HepG2 (cell line): Measurements from ENCODE around the gene CLPSL2. TPM values are rescaled to one million over a fixed set of nuclear protein-coding genes. Genes with fewer than 3 reads are reported as not detected.

Experiments
- ATF7 ChIP-seq, 2 experiments: fragments of 450-650 bp in 1 of 2; sonication (generic) in 1 of 2; formaldehyde crosslinking in 1 of 2; IDR thresholded peaks; 2 replicates each; pipeline versions ENCODE4 v1.4.0 to v1.6.1; 2016 to 2020; ENCODE audit warnings: antibody characterized with exemption in 1 of 2, mild to moderate bottlenecking in 1 of 2, missing genetic modification reagents in 1 of 2
- BRF2 ChIP-seq: sonication (generic); formaldehyde crosslinking; IDR thresholded peaks from 2 replicates; pipeline ENCODE4 v1.8.1; 2022; ENCODE audit warnings: mild to moderate bottlenecking, missing genetic modification reagents
- FOXO1 ChIP-seq: sonication (generic); formaldehyde crosslinking; IDR thresholded peaks from 2 replicates; pipeline ENCODE4 v1.4.0; 2020; ENCODE audit warnings: missing genetic modification reagents
- GATA4 ChIP-seq: sonication (generic); IDR thresholded peaks from 2 replicates; pipeline ENCODE4 v1.6.1; 2016; ENCODE audit warnings: antibody characterized with exemption, low read depth, borderline replicate concordance
- GFI1 ChIP-seq: sonication (generic); formaldehyde crosslinking; IDR thresholded peaks from 2 replicates; pipeline ENCODE4 v1.5.0; 2020; ENCODE audit warnings: missing genetic modification reagents, mild to moderate bottlenecking, borderline replicate concordance
- HHEX ChIP-seq: IDR thresholded peaks from 2 replicates; pipeline ENCODE4 v1.6.1; 2016; ENCODE audit warnings: control low read depth
- IRF9 ChIP-seq: sonication (generic); formaldehyde crosslinking; IDR thresholded peaks from 2 replicates; pipeline ENCODE4 v1.8.0; 2022; ENCODE audit warnings: missing genetic modification reagents, mild to moderate bottlenecking, borderline replicate concordance
- ISX ChIP-seq: sonication (generic); formaldehyde crosslinking; conservative IDR thresholded peaks from 2 replicates; pipeline ENCODE4 v1.5.0; 2020; ENCODE audit warnings: missing genetic modification reagents
- MAZ ChIP-seq, 2 experiments: sonication (generic) in 1 of 2; formaldehyde crosslinking in 1 of 2; IDR thresholded peaks; 2 replicates each; pipeline versions ENCODE4 v1.5.0 to v1.6.1; 2012 to 2020; ENCODE audit warnings: low read depth in 2 of 2, mild to moderate bottlenecking in 2 of 2, borderline replicate concordance in 1 of 2, improper control_type of control experiment in 1 of 2, low read length in 1 of 2, missing genetic modification reagents in 1 of 2, moderate library complexity in 1 of 2
- NR0B2 ChIP-seq: sonication (generic); formaldehyde crosslinking; IDR thresholded peaks from 2 replicates; pipeline ENCODE4 v1.4.0; 2020; ENCODE audit warnings: mild to moderate bottlenecking, missing genetic modification reagents
- RXRB ChIP-seq: IDR thresholded peaks from 2 replicates; pipeline ENCODE4 v1.6.1; 2016; ENCODE audit warnings: borderline replicate concordance, missing genetic modification reagents, missing compliant biosample characterization
- THAP7 ChIP-seq: sonication (generic); formaldehyde crosslinking; IDR thresholded peaks from 2 replicates; pipeline ENCODE4 v1.8.1; 2023; ENCODE audit warnings: mild to moderate bottlenecking, missing genetic modification reagents
- TOE1 ChIP-seq: sonication (generic); formaldehyde crosslinking; IDR thresholded peaks from 2 replicates; pipeline ENCODE4 v1.4.0; 2020; ENCODE audit warnings: mild to moderate bottlenecking, missing genetic modification reagents
- ZBTB38 ChIP-seq: sonication (generic); formaldehyde crosslinking; IDR thresholded peaks from 2 replicates; pipeline ENCODE4 v1.5.1; 2020; ENCODE audit warnings: mild to moderate bottlenecking, missing genetic modification reagents
- ZNF224 ChIP-seq: sonication (generic); formaldehyde crosslinking; IDR thresholded peaks from 2 replicates; pipeline ENCODE4 v1.5.0; 2020; ENCODE audit warnings: mild to moderate bottlenecking, missing genetic modification reagents
- ZNF230 ChIP-seq: sonication (generic); formaldehyde crosslinking; IDR thresholded peaks from 2 replicates; pipeline ENCODE4 v1.4.0; 2020; ENCODE audit warnings: mild to moderate bottlenecking, missing genetic modification reagents
- ZNF275 ChIP-seq: sonication (generic); formaldehyde crosslinking; IDR thresholded peaks from 2 replicates; pipeline ENCODE4 v1.8.0; 2022; ENCODE audit warnings: missing genetic modification reagents, mild to moderate bottlenecking, inconsistent platforms, borderline replicate concordance
- ZNF724P ChIP-seq: sonication (generic); formaldehyde crosslinking; IDR thresholded peaks from 2 replicates; pipeline ENCODE4 v1.8.0; 2022; ENCODE audit warnings: missing genetic modification reagents, borderline replicate concordance
- ZNF777 ChIP-seq: sonication (generic); formaldehyde crosslinking; IDR thresholded peaks from 2 replicates; pipeline ENCODE4 v1.4.0; 2020; ENCODE audit warnings: missing genetic modification reagents
- ZUFSP ChIP-seq: sonication (generic); formaldehyde crosslinking; IDR thresholded peaks from 2 replicates; pipeline ENCODE4 v1.9.0; 2021; ENCODE audit warnings: missing genetic modification reagents, mild to moderate bottlenecking, borderline replicate concordance
- polyA plus RNA-seq, 8 experiments: library from polyadenylated mRNA; depleted of rRNA in 3 of 8; stranded (reverse) in 7 of 8; unstranded in 1 of 8; fragments of >200 nt; fragmentation: Illumina TruSeq in 4 of 8; extraction: Trizol in 4 of 8; gene quantifications; 2 replicates each; pipeline versions ENCODE4 v1.2.1 to v1.2.3, GENCODE V29; 2011 to 2016; ENCODE audit warnings: low read depth in 4 of 8, missing spikeins in 1 of 8, mixed read lengths in 1 of 8; ENCODE audit not compliant: insufficient read depth in 1 of 8
- total RNA-seq, 5 experiments: library from RNA; depleted of rRNA; stranded (reverse); fragments of >200 nt; fragmentation: Illumina TruSeq; extraction: Trizol; gene quantifications; 2 replicates each; pipeline ENCODE4 v1.2.3, GENCODE V29; 2016; ENCODE audit warnings: low read depth in 1 of 5

The CLPSL2 gene
- total and polyA plus RNA-seq, 2 of the 13 experiments (the other 11 are each of a cell fraction or from before 2014, with no cell fraction given): not detected

GRCh38 chr6:35742842-35743241 lies 33.6 kb upstream of the CLPSL2 start (continued):
- TF ChIP-seq MAZ (IDR thresholded peaks at IDR 0.05; ENCODE audit: borderline replicate concordance, low read depth, low read length): no peak
- no peak for TF ChIP-seq MAZ (CRISPR knock-in tag; IDR thresholded peaks at IDR 0.05; ENCODE audit: low read depth)
- no peak for TF ChIP-seq GATA4
- TF ChIP-seq ZNF275 (CRISPR knock-in tag): no peak
- TF ChIP-seq BRF2 (CRISPR knock-in tag): no peak
- TF ChIP-seq NR0B2 (CRISPR knock-in tag): 0 out of 2 replicates have a peak, but pooled peaks have one; percentile 56
- no peak for TF ChIP-seq ZNF777 (CRISPR knock-in tag)
- TF ChIP-seq ZBTB38 (CRISPR knock-in tag): peak; percentile 37; the same call in 1 of the 2 replicates
- no peak for TF ChIP-seq HHEX (CRISPR knock-in tag)
- no peak for TF ChIP-seq RXRB (CRISPR knock-in tag)
- no peak for TF ChIP-seq TOE1 (CRISPR knock-in tag)
- no peak for TF ChIP-seq ZUFSP (CRISPR knock-in tag)
- no peak for TF ChIP-seq THAP7 (CRISPR knock-in tag)
- no peak for TF ChIP-seq ZNF230 (CRISPR knock-in tag)
- TF ChIP-seq FOXO1: no peak
- no peak for TF ChIP-seq GFI1 (CRISPR knock-in tag)
- no peak for TF ChIP-seq ISX
- TF ChIP-seq ATF7 (IDR thresholded peaks at IDR 0.05): no peak
- no peak for TF ChIP-seq ATF7 (CRISPR knock-in tag; IDR thresholded peaks at IDR 0.05)
- TF ChIP-seq ZNF224 (CRISPR knock-in tag): no peak
- TF ChIP-seq IRF9: no peak
- no peak for TF ChIP-seq ZNF724P (CRISPR knock-in tag)
